Activated naive CD8-positive, alpha-beta T cell treated with anti-CD3 and anti-CD28 coated beads, Interleukin-2, amount 10 ng/mL, durations not matched to agents 7 days and 5 days (primary cell): ENCODE results near the gene AVPR1A. TPM values are rescaled to one million over a fixed set of nuclear protein-coding genes. Genes with fewer than 3 reads are reported as not detected.

Experiments
- ATAC-seq: fragments of 150-1000 bp; cut with Tn5 transposase; one replicate; pipeline ENCODE4 v1.10.0; 2021; ENCODE audit warnings: low read depth, moderate library complexity
- POLR2A ChIA-PET: fragments of 350-600 bp; sonication (Branson Sonifier 250); formaldehyde crosslinking; loops from one replicate; lab custom pipeline; 2021; ENCODE audit warnings: antibody characterized with exemption; lab: Charles Lee
- DNase-seq: peaks from one replicate; pipeline ENCODE4 v3.0.0; 2021
- H3K27ac Mint-ChIP-seq: one replicate; pipeline ENCODE4 v1.8.0; 2022; ENCODE audit warnings: mild to moderate bottlenecking, mixed read lengths
- H3K27me3 Mint-ChIP-seq: one replicate; pipeline ENCODE4 v1.8.0; 2022; ENCODE audit warnings: mild to moderate bottlenecking, moderate library complexity, mixed read lengths
- H3K36me3 Mint-ChIP-seq: one replicate; pipeline ENCODE4 v1.8.0; 2021; ENCODE audit warnings: mild to moderate bottlenecking, mixed read lengths
- H3K4me1 Mint-ChIP-seq: one replicate; pipeline ENCODE4 v1.8.0; 2021; ENCODE audit warnings: mixed read lengths
- H3K4me3 Mint-ChIP-seq: one replicate; pipeline ENCODE4 v1.8.0; 2022; ENCODE audit warnings: mild to moderate bottlenecking, moderate library complexity, mixed read lengths
- H3K9me3 Mint-ChIP-seq: one replicate; pipeline ENCODE4 v1.8.0; 2021; ENCODE audit warnings: mixed read lengths
- total RNA-seq, 2 experiments: library from RNA; stranded (reverse); gene quantifications; one replicate each; pipeline ENCODE4 v1.2.3, GENCODE V29; 2021

Gene AVPR1A
- total RNA-seq, 2 experiments from 2014 or later, result not detected

GRCh38 chr12:63138488-63138887 lies 12.5 kb downstream of the AVPR1A start:
- POLR2A ChIA-PET, result no interaction called here
- H3K4me3 Mint-ChIP-seq, result no peak overlapping the region
- no peaks in the 10 kb centered on the region for H3K9me3 Mint-ChIP-seq
- H3K27me3 Mint-ChIP-seq, result no peaks in the 10 kb centered on the region
- H3K4me1 Mint-ChIP-seq, result no peaks in the 10 kb centered on the region
- H3K36me3 Mint-ChIP-seq, result no peaks in the 10 kb centered on the region
- ATAC-seq, result no peak
- H3K27ac Mint-ChIP-seq, result no peak overlapping the region
- no peak for DNase-seq

GRCh38 chr12:63133981-63134380 lies 17.0 kb downstream of the AVPR1A start:
- no peaks in the 10 kb centered on the region for H3K4me1 Mint-ChIP-seq

GRCh38 chr12:63132201-63132600 lies 18.8 kb downstream of the AVPR1A start:
- no peak for ATAC-seq
- Mint-ChIP-seq H3K36me3 (no peaks in the 10 kb centered on the region), H3K27ac (no peak overlapping the region), H3K27me3 (peaks cover 2% of the 10 kb centered on the region), H3K9me3 (no peaks in the 10 kb centered on the region), H3K4me1 (no peaks in the 10 kb centered on the region), H3K4me3 (no peak overlapping the region)
- POLR2A ChIA-PET, result no interaction called here
- DNase-seq, result no peak

More at GRCh38 chr12:63133981-63134380, 17.0 kb downstream of the AVPR1A start:
- DNase-seq, result no peak
- Mint-ChIP-seq H3K36me3 (no peaks in the 10 kb centered on the region), H3K9me3 (no peaks in the 10 kb centered on the region), H3K27ac (no peak overlapping the region), H3K4me3 (no peak overlapping the region), H3K27me3 (peaks cover 2% of the 10 kb centered on the region)
- no peak for ATAC-seq
- POLR2A ChIA-PET, result no interaction called here

- H3K9me3 Mint-ChIP-seq, result no peaks in the 10 kb centered on the region
- peaks cover 2% of the 10 kb centered on the region for H3K27me3 Mint-ChIP-seq
- POLR2A ChIA-PET, result no interaction called here
- no peak overlapping the region for H3K27ac Mint-ChIP-seq
- ATAC-seq, result no peak
- no peaks in the 10 kb centered on the region for H3K4me1 Mint-ChIP-seq
- no peak for DNase-seq
- no peak overlapping the region for H3K4me3 Mint-ChIP-seq
- no peaks in the 10 kb centered on the region for H3K36me3 Mint-ChIP-seq
Measured at GRCh38 chr12:63129927-63130326, 21.1 kb downstream of the AVPR1A start.

- Mint-ChIP-seq H3K27me3 (no peaks in the 10 kb centered on the region), H3K9me3 (no peaks in the 10 kb centered on the region), H3K27ac (no peak overlapping the region), H3K36me3 (no peaks in the 10 kb centered on the region), H3K4me3 (no peak overlapping the region), H3K4me1 (no peaks in the 10 kb centered on the region)
- POLR2A ChIA-PET, result no interaction called here
- no peak for DNase-seq
- no peak for ATAC-seq
Measured at GRCh38 chr12:63124778-63125177, 26.2 kb downstream of the AVPR1A start.

- no peaks in the 10 kb centered on the region for H3K36me3 Mint-ChIP-seq
- no peaks in the 10 kb centered on the region for H3K9me3 Mint-ChIP-seq
- DNase-seq (no peak), ATAC-seq (no peak)
- no peaks in the 10 kb centered on the region for H3K27me3 Mint-ChIP-seq
- H3K27ac Mint-ChIP-seq, result no peak overlapping the region
- POLR2A ChIA-PET, result no interaction called here
- H3K4me3 Mint-ChIP-seq, result no peak overlapping the region
- H3K4me1 Mint-ChIP-seq, result no peaks in the 10 kb centered on the region
Measured at GRCh38 chr12:63103494-63104131, 47.4 kb downstream of the AVPR1A start.

GRCh38 chr12:63101920-63102319 lies 49.1 kb downstream of the AVPR1A start:
- Mint-ChIP-seq H3K4me1 (no peaks in the 10 kb centered on the region), H3K27ac (no peak overlapping the region), H3K36me3 (no peaks in the 10 kb centered on the region), H3K4me3 (no peak overlapping the region), H3K27me3 (no peaks in the 10 kb centered on the region), H3K9me3 (no peaks in the 10 kb centered on the region)
- POLR2A ChIA-PET, result no interaction called here
- DNase-seq (no peak), ATAC-seq (no peak)

GRCh38 chr12:63098851-63099250 lies 52.1 kb downstream of the AVPR1A start:
- no peak overlapping the region for H3K4me3 Mint-ChIP-seq
- no peaks in the 10 kb centered on the region for H3K27me3 Mint-ChIP-seq
- no peaks in the 10 kb centered on the region for H3K9me3 Mint-ChIP-seq

GRCh38 chr12:63095369-63095980 lies 55.5 kb downstream of the AVPR1A start:
- no peak overlapping the region for H3K4me3 Mint-ChIP-seq
- no peak overlapping the region for H3K27ac Mint-ChIP-seq
- DNase-seq (no peak), ATAC-seq (no peak)
- no peaks in the 10 kb centered on the region for H3K4me1 Mint-ChIP-seq
- H3K36me3 Mint-ChIP-seq, result no peaks in the 10 kb centered on the region
- POLR2A ChIA-PET, result no interaction called here
- no peaks in the 10 kb centered on the region for H3K9me3 Mint-ChIP-seq
- H3K27me3 Mint-ChIP-seq, result no peaks in the 10 kb centered on the region

More at GRCh38 chr12:63098851-63099250, 52.1 kb downstream of the AVPR1A start:
- Mint-ChIP-seq H3K36me3 (no peaks in the 10 kb centered on the region), H3K4me1 (no peaks in the 10 kb centered on the region), H3K27ac (no peak overlapping the region)
- DNase-seq (no peak), ATAC-seq (no peak)
- POLR2A ChIA-PET, result no interaction called here

- Mint-ChIP-seq H3K4me1 (no peaks in the 10 kb centered on the region), H3K27ac (no peak overlapping the region), H3K9me3 (no peaks in the 10 kb centered on the region), H3K27me3 (no peaks in the 10 kb centered on the region), H3K4me3 (no peak overlapping the region), H3K36me3 (no peaks in the 10 kb centered on the region)
- ATAC-seq (no peak), DNase-seq (no peak)
- POLR2A ChIA-PET, result no interaction called here
Measured at GRCh38 chr12:63093711-63094110, 57.3 kb downstream of the AVPR1A start.

GRCh38 chr12:63093084-63093483 lies 57.9 kb downstream of the AVPR1A start:
- H3K4me3 Mint-ChIP-seq, result no peak overlapping the region
- H3K27me3 Mint-ChIP-seq, result no peaks in the 10 kb centered on the region
- POLR2A ChIA-PET, result no interaction called here
- H3K9me3 Mint-ChIP-seq, result no peaks in the 10 kb centered on the region
- DNase-seq (no peak), ATAC-seq (no peak)
- H3K27ac Mint-ChIP-seq, result no peak overlapping the region
- H3K4me1 Mint-ChIP-seq, result no peaks in the 10 kb centered on the region
- no peaks in the 10 kb centered on the region for H3K36me3 Mint-ChIP-seq

Other genes starting within 250 kb of the AVPR1A start
- under 1 TPM in 1 of 2 experiments, not detected in 1; 0.06 TPM for gene PPM1H, start 216.1 kb downstream of the AVPR1A start, total RNA-seq